Spinal cord (tissue), 10 donors: ENCODE results near the gene S100A4. TPM values are rescaled to one million over a fixed set of nuclear protein-coding genes. Genes with fewer than 3 reads are reported as not detected.
"Not testable (repeated sequence)": the region's sequence is repeated elsewhere in the genome, so short reads cannot be mapped to it uniquely, and the experiment has no call there.

Source experiments
- DNase-seq, 6 donors: peaks; one replicate each; pipeline versions ENCODE4 v3.0.0 to v3.0.0-alpha.2; 2013 to 2015; ENCODE audit warnings: low spot score in 6 of 6, low read depth in 4 of 6
- H3K27ac ChIP-seq: one replicate; pipeline ENCODE4 v1.5.1; 2013; ENCODE audit warnings: low read depth, low read length, control low read depth
- H3K27me3 ChIP-seq: one replicate; pipeline ENCODE4 v1.6.1; 2013; ENCODE audit warnings: low read length; ENCODE audit not compliant: control insufficient read depth, insufficient read depth
- H3K36me3 ChIP-seq: one replicate; pipeline ENCODE4 v1.6.1; 2013; ENCODE audit warnings: low read length; ENCODE audit not compliant: control insufficient read depth, insufficient read depth
- H3K4me1 ChIP-seq: one replicate; pipeline ENCODE4 v1.6.1; 2013; ENCODE audit warnings: low read length; ENCODE audit not compliant: control insufficient read depth, insufficient read depth
- H3K4me3 ChIP-seq: one replicate; pipeline ENCODE4 v1.5.1; 2013; ENCODE audit warnings: low read depth, low read length, control low read depth
- H3K9me3 ChIP-seq: one replicate; pipeline ENCODE4 v1.6.1; 2013; ENCODE audit warnings: low read length; ENCODE audit not compliant: control insufficient read depth, insufficient read depth
- WGBS: methylation state at CpG from one replicate; pipeline ENCODE4 v1.1.5; 2013; ENCODE audit warnings: missing lambda C conversion rate; ENCODE audit not compliant: insufficient coverage; 5-methylcytosine and 5-hydroxymethylcytosine counted together
- long read RNA-seq, 4 donors: transcript quantifications; one replicate each; lab custom pipeline, GENCODE V29; 2026
- polyA plus RNA-seq, 2 donors: library from polyadenylated mRNA; unstranded; fragments of 120-200 nt; gene quantifications; one replicate each; pipeline ENCODE4 v1.2.1, GENCODE V29; 2013; ENCODE audit not compliant: insufficient read length in 2 of 2
- total RNA-seq, 2 donors: library from RNA; depleted of rRNA in 1 of 2; stranded (reverse); fragments of 120-200 nt in 1 of 2; fragments of >200 nt in 1 of 2; gene quantifications; one replicate each; pipeline versions ENCODE4 v1.2.3 to v1.2.4, GENCODE V29; 2013 to 2014
- donor health status: healthy.

S100A4 gene
- total RNA-seq, result 10 to 100 TPM; 21.1 to 38.2 TPM
- 10 to 100 TPM in 1 of 2 donors, 1 to 10 TPM in 1; 6.0 to 17.9 TPM for polyA plus RNA-seq
- long read RNA-seq, donor 1, transcript S100A4-204 (3 exons, 600 nt), result major isoform, 18 of 19 reads
- long read RNA-seq, donor 1, partial matches to known transcripts, result 0 of 19 reads
- long read RNA-seq, donor 1, other reads (novel, unspliced or antisense), result 0 of 19 reads
- long read RNA-seq, donor 2, transcript S100A4-204 (3 exons, 600 nt), result major isoform, 6 of 6 reads
- long read RNA-seq, donor 2, partial matches to known transcripts, result 0 of 6 reads
- long read RNA-seq, donor 2, other reads (novel, unspliced or antisense), result 0 of 6 reads
- long read RNA-seq, donor 3, transcript S100A4-204 (3 exons, 600 nt), result major isoform, 8 of 9 reads
- long read RNA-seq, donor 3, partial matches to known transcripts, result 0 of 9 reads
- long read RNA-seq, donor 3, other reads (novel, unspliced or antisense), result 0 of 9 reads
- long read RNA-seq, donor 4, transcript S100A4-203 (3 exons, 573 nt), result minor isoform, 6 of 28 reads
- long read RNA-seq, donor 4, transcript S100A4-204 (3 exons, 600 nt), result major isoform, 17 of 28 reads
- long read RNA-seq, donor 4, partial matches to known transcripts, result 0 of 28 reads
- long read RNA-seq, donor 4, other reads (novel, unspliced or antisense), result 0 of 28 reads

DNA sequence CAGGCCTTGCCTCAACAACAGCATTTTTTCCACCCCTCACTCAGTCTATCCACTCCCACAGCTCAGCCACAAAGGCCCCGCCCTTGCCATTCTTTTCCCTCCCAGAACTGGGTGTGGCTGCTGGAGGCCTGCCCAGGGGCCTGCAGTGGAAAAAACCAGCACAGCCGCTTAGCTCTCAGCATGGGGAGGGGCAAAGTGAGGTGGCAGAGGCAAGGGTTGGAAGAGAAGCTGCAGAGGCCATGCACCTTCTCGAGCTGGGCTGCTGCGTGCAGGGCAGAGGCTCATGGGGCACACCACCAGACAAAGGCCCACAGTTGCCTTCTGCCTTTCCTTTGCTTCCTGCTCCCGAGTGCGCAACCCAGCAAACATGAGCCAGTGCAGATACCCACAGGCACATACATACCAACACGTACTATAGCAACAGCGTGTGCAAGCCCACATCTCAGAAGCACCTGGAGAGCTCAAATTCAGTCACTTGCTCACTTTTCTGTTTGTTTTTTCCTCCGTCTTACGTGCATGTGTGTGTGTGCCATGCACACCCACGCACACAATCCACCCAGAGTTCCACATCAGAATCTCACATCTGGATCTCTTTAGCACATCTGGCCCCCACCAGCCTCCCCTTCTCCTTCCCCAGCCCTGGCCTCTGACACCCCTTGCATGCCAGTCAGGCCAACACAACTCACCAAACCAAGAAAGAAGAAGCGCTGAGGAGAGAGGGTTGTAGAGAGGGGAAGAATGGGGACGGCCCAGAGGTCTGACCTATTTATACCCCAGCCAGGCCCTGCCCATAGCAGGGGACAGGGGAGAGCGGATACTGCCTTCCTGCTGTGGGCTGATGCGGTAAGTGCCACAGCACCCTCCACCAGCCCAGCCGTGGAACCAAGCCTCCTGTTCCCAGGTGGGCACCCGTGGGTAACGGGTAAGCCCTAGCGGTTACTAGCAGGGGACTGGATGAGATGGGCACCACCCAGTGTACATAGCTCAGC lies at the start of gene S100A4:
Gene S100A4, minus strand, starts transcription at position 740 of the 989 bp plus-strand sequence. CDS start 1,012 bp downstream, outside the sequence.
- Histone ChIP-seq H3K27me3 (no peaks in the 10 kb centered on the region), H3K4me3 (no peak within 1 kb of the TSS), H3K36me3 (no peaks in the 10 kb centered on the region), H3K9me3 (no peaks in the 10 kb centered on the region), H3K27ac (peak within 1 kb of the TSS; percentile 81), H3K4me1 (peaks cover 24% of the 10 kb centered on the region)
- DNase-seq, result peak in 2 of 6 donors; percentile 54 to 82
- 63% methylated on average over 15 of the region's 19 CpGs for WGBS

DNA sequence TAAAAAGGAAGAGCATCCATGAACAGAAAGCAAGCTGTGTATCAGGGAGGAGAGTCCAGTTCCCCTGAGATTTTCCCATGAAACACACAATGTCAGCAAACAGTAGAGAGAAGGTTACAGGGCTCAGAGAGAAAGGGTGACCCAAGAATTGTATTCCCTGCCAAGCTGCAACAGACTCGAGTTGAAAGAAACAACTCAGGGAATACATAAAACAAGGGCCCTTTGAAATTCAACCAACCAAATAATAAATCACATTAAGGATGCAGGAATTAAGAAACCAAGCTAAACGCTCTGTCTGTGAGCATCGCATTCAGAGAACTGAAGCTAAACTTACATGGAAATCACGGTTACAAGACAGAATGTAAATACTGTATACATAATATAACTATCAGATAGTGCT lies 47.1 kb upstream of the S100A4 start:
- Histone ChIP-seq H3K4me3 (no peak overlapping the region), H3K27ac (peak overlapping the region; percentile 61), H3K4me1 (peaks cover 10% of the 10 kb centered on the region), H3K9me3 (no peaks in the 10 kb centered on the region), H3K36me3 (no peaks in the 10 kb centered on the region), H3K27me3 (no peaks in the 10 kb centered on the region)
- 0% methylated on average over 1 of the region's 4 CpGs for WGBS
- peak in 2 of 6 donors; percentile 82 to 84 for DNase-seq

DNA sequence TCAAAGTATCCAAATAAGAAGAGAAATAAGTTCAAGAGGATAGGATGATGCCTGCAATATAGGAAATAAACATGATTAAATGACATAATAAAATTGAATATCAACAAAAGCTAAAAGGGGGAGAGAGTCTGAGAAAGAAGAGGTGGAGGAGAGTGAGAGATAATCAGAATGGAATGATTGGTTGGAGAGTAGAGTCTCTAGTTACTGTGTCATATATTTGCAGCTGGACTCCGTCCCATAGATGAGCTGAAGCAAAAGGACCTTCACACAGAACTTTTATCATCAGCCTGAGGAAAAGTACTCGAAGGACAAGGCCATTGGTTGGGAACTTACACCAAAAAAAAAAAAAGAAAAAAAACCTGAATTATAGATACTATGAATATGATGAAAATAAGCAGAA lies 42.9 kb upstream of the S100A4 start:
- Histone ChIP-seq H3K36me3 (no peaks in the 10 kb centered on the region), H3K4me3 (no peak overlapping the region), H3K9me3 (no peaks in the 10 kb centered on the region), H3K27ac (no peak overlapping the region), H3K4me1 (peaks cover 19% of the 10 kb centered on the region), H3K27me3 (no peaks in the 10 kb centered on the region)
- WGBS, result no CpG with 5 or more reads among the region's 2 CpGs
- DNase-seq, result no peak

DNA sequence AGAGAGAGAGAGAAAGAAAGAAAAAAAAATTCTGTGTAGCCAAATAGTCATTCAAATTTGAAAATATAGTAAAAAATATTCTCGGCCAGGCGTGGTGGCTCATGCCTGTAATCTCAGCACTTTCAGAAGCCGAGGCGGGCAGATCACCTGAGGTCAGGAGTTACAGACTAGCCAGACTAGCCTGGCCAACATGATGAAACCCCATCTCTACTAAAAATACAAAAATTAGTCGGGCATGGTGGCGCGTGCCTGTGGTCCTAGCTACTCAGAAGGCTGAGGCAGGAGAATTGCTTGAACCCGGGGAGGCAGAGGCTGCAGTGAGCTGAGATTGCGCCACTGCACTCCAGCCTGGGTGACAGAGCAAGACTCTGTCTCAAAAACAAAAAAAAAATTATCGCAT lies 42.4 kb upstream of the S100A4 start:
- not testable (repeated sequence) for H3K9me3 ChIP-seq, DNase-seq, H3K27ac ChIP-seq, H3K36me3 ChIP-seq, H3K4me3 ChIP-seq, H3K27me3 ChIP-seq
- WGBS, result 99% methylated on average over 7 of the region's 10 CpGs
- peaks cover 16% of the 10 kb centered on the region for H3K4me1 ChIP-seq

- H3K27ac ChIP-seq, result peak overlapping the region; percentile 33
- H3K4me1 ChIP-seq, result peaks cover 14% of the 10 kb centered on the region
- DNase-seq, result peak in 2 of 6 donors; percentile 65 to 75
- no peaks in the 10 kb centered on the region for H3K36me3 ChIP-seq
- 42% methylated on average over 2 of the region's 5 CpGs for WGBS
- H3K9me3 ChIP-seq, result no peaks in the 10 kb centered on the region
- no peak overlapping the region for H3K4me3 ChIP-seq
- H3K27me3 ChIP-seq, result no peaks in the 10 kb centered on the region
These were observed 41.7 kb upstream of the S100A4 start for GRCh38 chr1:153587314-153587713.

DNA sequence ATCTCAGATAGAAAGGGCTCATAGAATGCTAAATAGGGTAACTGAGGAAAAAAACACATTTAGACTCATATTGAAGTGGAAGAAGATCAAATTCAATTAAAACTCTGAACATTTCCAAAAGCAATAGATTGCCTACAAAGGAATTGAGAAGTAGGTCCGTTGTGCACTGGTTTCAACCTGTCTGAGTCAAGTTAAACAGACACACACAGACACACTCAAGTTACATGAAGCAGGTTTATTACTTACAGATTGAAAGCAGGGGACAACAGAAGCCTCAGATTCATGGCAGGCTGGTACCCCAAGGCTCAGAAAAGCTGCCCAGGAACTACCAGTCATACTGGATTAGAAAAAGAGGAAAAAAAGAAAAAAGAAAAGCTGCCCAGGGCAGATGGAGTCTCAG lies 40.7 kb upstream of the S100A4 start:
- H3K9me3 ChIP-seq, result no peaks in the 10 kb centered on the region
- H3K4me3 ChIP-seq, result no peak overlapping the region
- no peaks in the 10 kb centered on the region for H3K36me3 ChIP-seq
- no peaks in the 10 kb centered on the region for H3K27me3 ChIP-seq
- peak overlapping the region; percentile 33 for H3K27ac ChIP-seq
- WGBS, result no CpG with 5 or more reads among the region's 1 CpG
- DNase-seq, result peak in 1 of 6 donors; percentile 32
- H3K4me1 ChIP-seq, result peaks cover 9% of the 10 kb centered on the region

- no peak overlapping the region for H3K27ac ChIP-seq
- H3K4me1 ChIP-seq, result peaks cover 9% of the 10 kb centered on the region
- no peak for DNase-seq
- no peaks in the 10 kb centered on the region for H3K9me3 ChIP-seq
- 71% methylated on average over 1 of the region's 1 CpG for WGBS
- H3K27me3 ChIP-seq, result no peaks in the 10 kb centered on the region
- H3K4me3 ChIP-seq, result no peak overlapping the region
- H3K36me3 ChIP-seq, result no peaks in the 10 kb centered on the region
These were observed 39.4 kb upstream of the S100A4 start for GRCh38 chr1:153585006-153585405.

- no peak overlapping the region for H3K4me3 ChIP-seq
- DNase-seq, result no peak
- H3K27me3 ChIP-seq, result no peaks in the 10 kb centered on the region
- H3K9me3 ChIP-seq, result no peaks in the 10 kb centered on the region
- H3K4me1 ChIP-seq, result peaks cover 9% of the 10 kb centered on the region
- WGBS, result 75% methylated on average over 2 of the region's 2 CpGs
- H3K27ac ChIP-seq, result no peak overlapping the region
- H3K36me3 ChIP-seq, result no peaks in the 10 kb centered on the region
These were observed 38.4 kb upstream of the S100A4 start for GRCh38 chr1:153583976-153584375.

DNA sequence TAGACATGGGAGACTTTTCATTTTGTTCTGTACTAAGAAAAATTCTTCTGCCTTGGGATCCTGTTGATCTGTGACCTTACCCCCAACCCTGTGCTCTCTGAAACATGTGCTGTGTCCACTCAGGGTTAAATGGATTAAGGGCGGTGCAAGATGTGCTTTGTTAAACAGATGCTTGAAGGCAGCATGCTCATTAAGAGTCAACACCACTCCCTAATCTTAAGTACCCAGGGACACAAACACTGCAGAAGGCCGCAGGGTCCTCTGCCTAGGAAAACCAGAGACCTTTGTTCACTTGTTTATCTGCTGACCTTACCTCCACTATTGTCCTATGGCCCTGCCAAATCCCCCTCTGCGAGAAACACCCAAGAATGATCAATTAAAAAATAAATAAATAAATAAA lies 37.9 kb upstream of the S100A4 start:
- WGBS, result no CpG with 5 or more reads among the region's 3 CpGs
- not testable (repeated sequence) for H3K27ac ChIP-seq, H3K4me1 ChIP-seq, H3K9me3 ChIP-seq, H3K27me3 ChIP-seq, DNase-seq, H3K4me3 ChIP-seq, H3K36me3 ChIP-seq
